ENCODE results near the gene STYK1.
A peak's percentile ranks its signal among the peaks of the same experiment; 100 is the strongest.
"Not testable (repeated sequence)": the region's sequence is repeated elsewhere in the genome, so short reads cannot be mapped to it uniquely, and the experiment has no call there.

Gene STYK1

DNA sequence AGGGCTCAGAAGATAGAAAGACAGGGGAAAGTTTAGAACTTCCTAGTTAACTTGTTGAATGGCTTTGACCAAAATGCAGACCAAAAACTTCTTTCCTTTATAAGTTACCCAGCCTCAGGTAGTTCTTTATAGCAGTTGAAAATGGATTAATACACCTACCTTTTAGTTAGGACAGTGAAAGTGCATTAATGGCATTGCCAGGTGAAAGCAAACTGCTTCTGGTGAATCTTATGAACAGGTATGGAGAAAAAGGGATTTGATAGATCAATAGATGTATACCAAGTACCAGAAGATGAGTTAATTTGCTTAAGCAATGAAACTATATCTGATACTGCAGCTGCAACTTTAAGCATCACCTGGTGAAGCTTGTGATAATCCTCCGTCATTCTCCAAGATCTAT is 14.2 kb upstream of the STYK1 start:
- DNase-seq, result no peak

GRCh38 chr12:10672231-10672868 is 1.5 kb downstream of the STYK1 start:
- DNase-seq, result no peak

GRCh38 chr12:10669533-10669932 is 4.3 kb downstream of the STYK1 start:
- DNase-seq, result no peak

DNA sequence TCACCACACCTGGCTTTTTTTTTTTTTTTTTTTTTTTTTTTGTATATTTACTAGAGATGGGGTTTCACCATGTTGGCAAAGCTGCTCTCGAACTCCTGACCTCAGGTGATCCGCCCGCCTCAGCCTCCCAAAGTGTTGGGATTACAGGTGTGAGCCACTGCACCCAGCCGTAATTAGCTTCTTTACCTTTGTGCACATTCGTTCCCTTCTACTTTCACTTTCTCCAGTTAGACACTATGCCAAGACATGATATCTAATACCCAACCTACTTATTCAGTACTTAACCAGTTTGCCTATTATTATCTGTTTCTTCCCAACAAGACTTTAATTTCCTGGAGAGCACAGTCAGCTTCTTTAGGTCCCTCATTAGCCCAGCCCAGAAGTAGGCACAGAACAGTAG is 5.3 kb downstream of the STYK1 start:
- peak; percentile 23 for DNase-seq

DNA sequence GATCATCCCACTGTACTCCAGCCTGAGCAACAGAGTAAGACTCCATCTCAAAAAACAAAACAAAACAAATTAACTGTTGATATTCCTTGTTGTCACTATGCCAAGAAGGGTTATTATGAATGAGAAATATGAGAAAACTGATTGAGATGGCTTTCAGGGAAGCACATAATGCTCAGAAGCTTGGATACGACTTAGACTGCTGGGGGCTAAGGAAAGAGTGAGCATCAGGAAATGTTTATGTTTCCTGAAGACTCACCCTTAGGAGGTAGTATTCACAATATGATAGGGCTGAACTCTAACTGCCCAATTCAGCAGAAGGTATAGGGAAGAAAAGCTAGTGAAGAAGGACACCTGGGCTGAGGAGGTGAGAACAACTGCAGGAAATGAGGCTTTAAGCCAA is 6.3 kb downstream of the STYK1 start:
- no peak for DNase-seq

DNA sequence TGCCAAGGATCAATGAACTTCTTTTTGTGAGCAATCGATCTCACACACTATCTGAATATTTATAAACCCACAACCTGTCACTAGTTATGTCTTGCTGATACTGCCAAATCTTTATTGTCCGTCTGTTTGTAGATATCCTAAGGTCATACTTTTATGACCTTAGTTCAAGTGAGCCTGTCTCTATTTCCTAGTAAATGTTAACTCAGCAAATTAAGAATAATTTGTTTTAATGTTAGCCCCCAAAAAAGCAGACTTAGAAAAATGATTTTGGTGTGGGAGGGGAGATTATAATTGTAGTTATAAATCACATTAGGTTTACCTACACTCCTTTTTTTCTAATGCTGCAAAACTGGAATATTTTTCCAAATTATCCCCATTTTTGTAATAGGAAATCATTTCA is 9.4 kb downstream of the STYK1 start:
- no peak for DNase-seq

GRCh38 chr12:10663869-10664268 is 10.0 kb downstream of the STYK1 start:
- DNase-seq, result no peak

- no peak for DNase-seq
Observed at GRCh38 chr12:10661338-10661737, 12.5 kb downstream of the STYK1 start.

DNA sequence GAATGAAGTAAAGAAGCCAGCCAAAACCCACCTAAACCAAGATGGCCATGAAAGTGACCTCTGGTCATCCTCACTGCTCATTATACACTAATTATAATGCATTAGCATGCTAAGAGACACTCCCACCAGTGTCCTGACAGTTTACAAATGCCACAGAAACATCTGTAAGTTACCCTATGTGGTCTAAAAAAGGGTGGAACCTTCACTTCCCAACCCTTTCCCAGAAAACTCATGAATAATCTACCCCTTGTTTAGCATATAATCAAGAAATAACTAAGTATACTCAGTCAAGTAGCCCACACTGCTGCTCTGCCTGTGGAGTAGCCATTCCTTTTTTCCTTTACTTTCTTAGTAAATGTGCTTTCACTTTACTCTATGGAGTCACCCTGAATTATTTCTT is 19.8 kb downstream of the STYK1 start:
- DNase-seq, result no peak

DNA sequence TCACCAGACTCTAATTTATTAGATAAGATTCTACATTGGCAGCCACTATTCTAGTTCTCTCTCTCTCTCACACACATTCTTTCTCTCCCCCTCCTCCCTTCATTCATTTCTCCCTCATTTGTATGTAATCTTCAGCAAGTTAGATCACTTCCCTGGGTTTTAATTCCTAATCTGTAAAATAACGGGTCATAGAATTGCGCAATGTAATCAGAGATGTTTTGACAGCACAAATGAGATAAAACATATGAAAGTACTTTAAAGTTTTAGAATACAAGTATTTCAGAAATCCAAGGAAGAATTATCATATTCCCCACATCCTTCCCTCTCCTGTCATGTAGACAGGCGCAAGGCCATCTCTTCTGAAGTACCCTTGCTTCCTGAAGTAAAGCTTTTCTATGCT is 21.7 kb downstream of the STYK1 start:
- DNase-seq, result peak; percentile 29

GRCh38 chr12:10646576-10646975 is 27.3 kb downstream of the STYK1 start:
- not testable (repeated sequence) for DNase-seq

DNA sequence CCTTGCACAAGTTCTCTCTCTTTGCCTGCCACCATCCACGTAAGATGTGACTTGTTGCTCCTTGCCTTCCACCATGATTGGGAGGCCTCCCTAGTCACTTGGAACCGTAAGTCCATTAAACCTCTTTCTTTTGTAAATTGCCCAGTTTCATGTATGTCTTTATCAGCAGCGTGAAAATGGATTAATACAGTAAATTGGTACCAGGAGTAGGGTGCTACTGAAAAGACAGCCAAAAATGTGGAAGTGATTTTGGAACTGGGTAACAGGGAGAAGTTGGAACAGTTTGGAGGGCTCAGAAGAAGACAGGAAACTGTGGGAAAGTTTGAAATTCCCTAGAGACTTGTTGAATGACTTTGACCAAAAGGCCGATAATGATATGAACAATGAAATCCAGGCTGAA is 27.9 kb downstream of the STYK1 start:
- no peak for DNase-seq

- no peak for DNase-seq
Observed at GRCh38 chr12:10641735-10642500, 31.9 kb downstream of the STYK1 start.

- no peak for DNase-seq
Observed at GRCh38 chr12:10638728-10639127, 35.1 kb downstream of the STYK1 start.

DNA sequence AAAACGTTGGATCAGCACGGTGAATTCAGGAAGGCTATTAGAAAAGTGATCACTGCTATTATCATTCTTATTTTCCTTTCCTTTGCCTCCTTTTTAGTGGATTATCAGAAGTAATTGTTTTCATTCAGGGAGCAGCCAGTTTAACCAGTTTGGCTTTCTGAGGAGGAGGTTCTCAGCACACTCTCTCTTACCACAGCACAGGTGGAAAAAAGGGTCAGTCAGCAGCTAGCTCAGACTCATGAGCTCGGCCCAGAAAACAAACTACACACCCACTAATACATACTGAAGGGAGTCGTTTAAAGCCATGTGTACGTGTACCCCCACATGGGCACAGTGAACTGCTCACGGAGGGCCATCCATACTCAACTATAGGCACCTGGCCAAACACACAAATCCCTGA is 37.2 kb downstream of the STYK1 start:
- DNase-seq, result no peak

- DNase-seq, result no peak
Observed at GRCh38 chr12:10636124-10636523, 37.7 kb downstream of the STYK1 start.

GRCh38 chr12:10635306-10635705 is 38.5 kb downstream of the STYK1 start:
- DNase-seq, result no peak

DNA sequence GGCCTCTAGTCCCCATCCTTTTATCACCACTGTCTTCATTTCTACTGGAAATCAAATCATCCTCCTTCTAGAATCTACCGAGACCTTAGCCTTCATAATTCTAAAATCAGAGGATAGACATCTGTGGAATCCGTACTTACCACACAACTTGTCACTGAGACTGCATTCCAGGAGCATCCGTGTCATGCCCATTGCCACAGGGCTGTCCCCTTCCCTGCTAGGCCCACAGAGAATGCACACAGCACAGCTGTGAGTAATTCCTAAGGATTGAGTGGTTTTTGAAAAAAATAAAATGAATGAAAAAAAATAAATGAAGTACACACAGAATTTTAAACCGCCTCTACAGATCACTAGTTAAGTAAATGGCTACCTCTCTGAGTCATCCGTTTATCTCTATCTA is 39.4 kb downstream of the STYK1 start:
- DNase-seq, result no peak

DNA sequence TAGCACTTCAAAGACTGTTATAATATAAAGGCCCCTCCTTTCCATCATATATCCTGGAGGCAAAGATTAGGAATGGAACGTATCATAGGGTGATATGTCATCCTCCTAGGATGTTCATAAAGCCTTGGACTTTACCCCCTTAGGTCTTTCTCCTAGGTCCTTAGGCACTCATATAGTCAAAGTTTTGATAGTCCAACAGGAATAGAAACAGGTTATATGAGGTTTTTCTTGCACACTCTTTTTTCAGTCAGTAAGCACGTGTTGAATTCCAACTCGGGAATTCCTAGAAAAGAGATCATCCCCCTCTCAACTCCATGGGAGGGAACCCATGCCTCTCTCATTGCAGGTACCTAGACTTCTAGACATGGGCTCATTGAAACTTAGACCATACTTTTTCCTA is 40.3 kb downstream of the STYK1 start:
- DNase-seq, result no peak

DNA sequence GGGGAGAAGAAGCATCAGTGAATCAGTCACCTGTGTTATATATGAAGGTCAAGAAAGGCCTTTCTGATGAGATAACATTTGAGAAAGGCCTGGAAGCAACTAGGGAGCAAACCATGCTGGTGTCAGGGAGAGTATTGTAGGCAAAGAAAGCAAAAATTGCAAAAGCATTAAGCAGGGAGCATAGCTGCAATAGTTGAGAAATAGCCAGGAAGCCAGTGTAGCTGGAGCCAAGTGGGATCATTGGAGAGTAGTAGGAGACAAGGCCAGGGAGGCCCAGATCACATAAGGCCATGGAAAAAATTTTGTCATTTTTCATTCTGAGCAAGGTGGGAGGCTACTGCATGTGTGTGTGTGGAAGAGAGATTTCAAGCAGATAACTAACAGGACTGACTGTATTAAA is 41.6 kb downstream of the STYK1 start:
- DNase-seq, result no peak

DNA sequence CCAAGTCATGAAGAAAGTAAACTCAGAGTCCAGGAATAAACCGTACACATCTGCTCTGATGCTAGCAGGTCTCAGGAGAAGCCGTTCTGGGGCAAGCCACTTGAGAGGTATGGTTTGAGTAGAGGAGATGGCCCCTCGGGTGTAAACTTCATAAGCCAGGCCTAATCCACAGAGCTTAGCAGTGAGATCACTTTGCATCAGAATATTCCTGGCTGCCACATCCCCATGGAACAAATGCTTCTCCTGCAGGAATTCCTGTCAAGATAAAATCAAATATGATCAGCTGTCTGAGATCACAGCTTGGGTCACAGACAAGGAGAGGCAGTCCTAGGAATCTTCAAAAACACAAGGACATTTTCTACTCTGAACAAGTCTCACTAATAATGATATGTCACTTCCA is 49.2 kb downstream of the STYK1 start:
- no peak for DNase-seq

- no peak for DNase-seq
Observed at GRCh38 chr12:10623131-10623530, 50.7 kb downstream of the STYK1 start.

- no peak for DNase-seq
Observed at GRCh38 chr12:10621278-10621677, 52.6 kb downstream of the STYK1 start.

GRCh38 chr12:10620078-10620779 is 53.6 kb downstream of the STYK1 start:
- DNase-seq, result no peak

Measured in hematopoietic multipotent progenitor cell treated with erythropoietin and hydrocortisone succinate and interleukin-3 and kit ligand, for 6 days (in vitro differentiated cells).